Esophagus muscularis mucosa (tissue), 4 donors: ENCODE measurements around the gene LSS. TPM values are rescaled to one million over a fixed set of nuclear protein-coding genes. Genes with fewer than 3 reads are reported as not detected.

Source experiments
- DNase-seq: peaks from one replicate; pipeline ENCODE4 v3.0.0-alpha.2; 2017; ENCODE audit errors: extremely low spot score
- H3K27ac ChIP-seq, 4 donors: fragments of 200-600 bp; sonication (generic); replicated peaks in 1 of 4; 1 replicate in 3 of 4; 2 replicates in 1 of 4; pipeline ENCODE4 v1.5.1; 2016 to 2019; ENCODE audit warnings: mild to moderate bottlenecking in 1 of 4
- H3K27me3 ChIP-seq, 4 donors: fragments of 200-600 bp; sonication (generic); one replicate each; pipeline versions ENCODE4 v1.5.1 to v1.6.0; 2016 to 2019
- H3K36me3 ChIP-seq, 4 donors: fragments of 200-600 bp; sonication (generic); one replicate each; pipeline ENCODE4 v1.5.1; 2016 to 2019
- H3K4me1 ChIP-seq, 4 donors: fragments of 200-600 bp; sonication (generic); one replicate each; pipeline ENCODE4 v1.5.1; 2016 to 2019
- H3K4me3 ChIP-seq, 4 donors: fragments of 200-600 bp; sonication (generic); 1 replicate in 2 of 4; 2 replicates in 2 of 4; pipeline ENCODE4 v1.5.1; 2016 to 2019; ENCODE audit warnings: mild to moderate bottlenecking in 4 of 4, moderate library complexity in 1 of 4
- H3K9me3 ChIP-seq, 4 donors: fragments of 200-600 bp; sonication (generic); 1 replicate in 3 of 4; 2 replicates in 1 of 4; pipeline ENCODE4 v1.5.1; 2016 to 2019
- CTCF ChIP-seq, 3 experiments: fragments of 200-600 bp in 2 of 3; fragments of 450-650 bp in 1 of 3; sonication (generic) in 2 of 3; IDR thresholded peaks; one replicate each; pipeline ENCODE4 v1.5.1; 2017 to 2019; ENCODE audit warnings: antibody characterized with exemption in 3 of 3, mild to moderate bottlenecking in 2 of 3, moderate library complexity in 1 of 3
- EP300 ChIP-seq: sonication (generic); formaldehyde crosslinking; IDR thresholded peaks from one replicate; pipeline ENCODE4 v1.6.1; 2017; ENCODE audit warnings: antibody characterized with exemption
- POLR2A ChIP-seq: fragments of 450-650 bp; IDR thresholded peaks from one replicate; pipeline ENCODE4 v1.6.1; 2017; ENCODE audit warnings: antibody characterized with exemption, moderate library complexity, mild to moderate bottlenecking, low read depth
- POLR2AphosphoS5 ChIP-seq, 2 donors: sonication (generic); formaldehyde crosslinking; IDR thresholded peaks; one replicate each; pipeline ENCODE4 v1.6.1; 2017; ENCODE audit warnings: antibody characterized with exemption in 2 of 2
- WGBS: methylation state at CpG from one replicate; pipeline ENCODE4 v1.1.5; 2018; 5-methylcytosine and 5-hydroxymethylcytosine counted together
- intact Hi-C: fragments of 100-400 bp; cut with DNase I; formaldehyde crosslinking; loops from one replicate; pipeline ENCODE4 v1.15.1; 2023
- total RNA-seq, 4 donors: library from RNA; depleted of rRNA; stranded (reverse); fragments of >200 nt; gene quantifications; one replicate each; pipeline versions ENCODE4 v1.1.0 to v1.2.1, GENCODE V29; 2016

Gene LSS
- total RNA-seq, 4 donors from 2014 or later = 45.3 to 66.3 (median 53.1) TPM

GRCh38 chr21:46199436-46200373 is 28.9 kb downstream of the LSS start:
- 78% methylated on average over 13 of the region's 13 CpGs for WGBS
- no peak for DNase-seq
- Histone ChIP-seq H3K4me3 (no peak overlapping the region), H3K36me3 (peaks cover 41 to 89% (median 72%) of the 10 kb centered on the region in 4 donors), H3K9me3 (no peaks in the 10 kb centered on the region), H3K4me1 (peaks cover 0 to 5% (median 0%) of the 10 kb centered on the region in 4 donors), H3K27ac (no peak overlapping the region), H3K27me3 (no peaks in the 10 kb centered on the region)
- intact Hi-C loops = no loop called here
- TF ChIP-seq POLR2AphosphoS5 (IDR thresholded peaks at IDR 0.05) = no peak
- no peak for TF ChIP-seq CTCF (IDR thresholded peaks at IDR 0.05)
- no peak for TF ChIP-seq POLR2A
- no peak for TF ChIP-seq EP300

- intact Hi-C loops = no loop called here
- Histone ChIP-seq H3K4me3 (no peak overlapping the region), H3K4me1 (no peaks in the 10 kb centered on the region), H3K27ac (no peak overlapping the region), H3K27me3 (no peaks in the 10 kb centered on the region), H3K36me3 (peaks cover 59 to 93% (median 83%) of the 10 kb centered on the region in 4 donors), H3K9me3 (no peaks in the 10 kb centered on the region)
- TF ChIP-seq EP300 = no peak
- TF ChIP-seq POLR2A = no peak
- no peak for TF ChIP-seq POLR2AphosphoS5 (IDR thresholded peaks at IDR 0.05)
- no peak for TF ChIP-seq CTCF (IDR thresholded peaks at IDR 0.05)
- WGBS = 89% methylated on average over 19 of the region's 20 CpGs
- no peak for DNase-seq
These were observed 31.8 kb downstream of the LSS start for GRCh38 chr21:46196733-46197132.

GRCh38 chr21:46195595-46196195 is 32.9 kb downstream of the LSS start:
- no peak for DNase-seq
- Histone ChIP-seq H3K4me1 (peaks cover 3 to 9% (median 5%) of the 10 kb centered on the region in 4 donors), H3K27me3 (no peaks in the 10 kb centered on the region), H3K9me3 (no peaks in the 10 kb centered on the region), H3K36me3 (peaks cover 59 to 97% (median 90%) of the 10 kb centered on the region in 4 donors), H3K4me3 (no peak overlapping the region), H3K27ac (no peak overlapping the region)
- 86% methylated on average over 14 of the region's 20 CpGs for WGBS
- TF ChIP-seq CTCF (IDR thresholded peaks at IDR 0.05) = no peak
- TF ChIP-seq EP300 = no peak
- TF ChIP-seq POLR2AphosphoS5 (IDR thresholded peaks at IDR 0.05) = no peak
- no peak for TF ChIP-seq POLR2A
- intact Hi-C loops = no loop called here

- no peak for DNase-seq
- TF ChIP-seq POLR2A = no peak
- TF ChIP-seq POLR2AphosphoS5 (IDR thresholded peaks at IDR 0.05) = no peak
- TF ChIP-seq CTCF (IDR thresholded peaks at IDR 0.05) = no peak
- TF ChIP-seq EP300 = no peak
- Histone ChIP-seq H3K36me3 (peaks cover 55 to 97% (median 89%) of the 10 kb centered on the region in 4 donors), H3K4me3 (no peak overlapping the region), H3K4me1 (peaks cover 14 to 19% (median 15%) of the 10 kb centered on the region in 4 donors), H3K9me3 (no peaks in the 10 kb centered on the region), H3K27me3 (no peaks in the 10 kb centered on the region), H3K27ac (no peak overlapping the region)
- WGBS = 87% methylated on average over 26 of the region's 34 CpGs
- intact Hi-C loops = no loop called here
These were observed 33.9 kb downstream of the LSS start for GRCh38 chr21:46194374-46195334.
